ENCODE data around the gene TMEM18. TPM values are rescaled to one million over a fixed set of nuclear protein-coding genes. Genes with fewer than 3 reads are reported as not detected.

TMEM18 gene
- total and polyA plus RNA-seq, 2 experiments from 2014 or later = 35.4 to 47.1 TPM

DNA sequence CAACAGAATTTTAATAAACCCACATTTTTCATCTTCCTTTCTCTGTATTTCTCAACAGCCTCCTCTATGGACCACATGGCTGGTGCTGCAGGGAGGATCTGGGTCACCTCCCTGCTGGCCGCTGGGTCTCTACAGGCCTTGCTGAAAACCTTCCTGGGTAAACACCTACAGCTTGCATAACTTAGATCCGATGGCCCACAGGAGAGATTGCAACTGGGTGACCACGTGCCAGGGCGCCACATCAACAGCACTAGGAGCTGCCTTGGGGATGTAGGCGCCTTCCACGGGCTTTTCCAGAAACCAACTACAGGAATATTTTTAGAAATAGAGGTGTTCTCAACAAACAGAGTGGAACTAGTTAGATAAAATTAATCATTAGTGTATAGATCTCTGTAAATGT lies 19.4 kb downstream of the TMEM18 start:
- DNase-seq (ENCODE audit: low spot score) = no peak
- no peaks in the 10 kb centered on the region for H3K36me3 ChIP-seq (replicated peaks; ENCODE audit: insufficient read depth, low read depth)
- H4K20me1 ChIP-seq (ENCODE audit: insufficient read depth, poor library complexity, severe bottlenecking) = no peaks in the 10 kb centered on the region
- no peaks in the 10 kb centered on the region for H3K9me3 ChIP-seq (ENCODE audit: low read depth)
- no peak overlapping the region for H2AFZ ChIP-seq
- peaks cover 10% of the 10 kb centered on the region for H3K27me3 ChIP-seq
- no peak overlapping the region for H3K4me3 ChIP-seq
- no peaks in the 10 kb centered on the region for H3K79me2 ChIP-seq
- H3K4me1 ChIP-seq (ENCODE audit: insufficient read depth) = no peaks in the 10 kb centered on the region
- H3K9me2 ChIP-seq (replicated peaks; ENCODE audit: insufficient read depth) = no peaks in the 10 kb centered on the region
- TF ChIP-seq EZH2 (IDR thresholded peaks at IDR 0.05; ENCODE audit: borderline replicate concordance) (no peak), EZH2phosphoT487 (IDR thresholded peaks at IDR 0.05; ENCODE audit: low read depth, severe bottlenecking, unreplicated experiment) (no peak)
- TF ChIP-seq, protein P1, sequence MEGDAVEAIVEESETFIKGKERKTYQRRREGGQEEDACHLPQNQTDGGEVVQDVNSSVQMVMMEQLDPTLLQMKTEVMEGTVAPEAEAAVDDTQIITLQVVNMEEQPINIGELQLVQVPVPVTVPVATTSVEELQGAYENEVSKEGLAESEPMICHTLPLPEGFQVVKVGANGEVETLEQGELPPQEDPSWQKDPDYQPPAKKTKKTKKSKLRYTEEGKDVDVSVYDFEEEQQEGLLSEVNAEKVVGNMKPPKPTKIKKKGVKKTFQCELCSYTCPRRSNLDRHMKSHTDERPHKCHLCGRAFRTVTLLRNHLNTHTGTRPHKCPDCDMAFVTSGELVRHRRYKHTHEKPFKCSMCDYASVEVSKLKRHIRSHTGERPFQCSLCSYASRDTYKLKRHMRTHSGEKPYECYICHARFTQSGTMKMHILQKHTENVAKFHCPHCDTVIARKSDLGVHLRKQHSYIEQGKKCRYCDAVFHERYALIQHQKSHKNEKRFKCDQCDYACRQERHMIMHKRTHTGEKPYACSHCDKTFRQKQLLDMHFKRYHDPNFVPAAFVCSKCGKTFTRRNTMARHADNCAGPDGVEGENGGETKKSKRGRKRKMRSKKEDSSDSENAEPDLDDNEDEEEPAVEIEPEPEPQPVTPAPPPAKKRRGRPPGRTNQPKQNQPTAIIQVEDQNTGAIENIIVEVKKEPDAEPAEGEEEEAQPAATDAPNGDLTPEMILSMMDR (IDR thresholded peaks at IDR 0.05; ENCODE audit: poor library complexity) = no peak
- no peak overlapping the region for H3K27ac ChIP-seq
- no peak overlapping the region for H3K4me2 ChIP-seq
- 83% methylated on average over 6 of the region's 6 CpGs for WGBS (ENCODE audit: low lambda C conversion rate, missing lambda C conversion rate)

DNA sequence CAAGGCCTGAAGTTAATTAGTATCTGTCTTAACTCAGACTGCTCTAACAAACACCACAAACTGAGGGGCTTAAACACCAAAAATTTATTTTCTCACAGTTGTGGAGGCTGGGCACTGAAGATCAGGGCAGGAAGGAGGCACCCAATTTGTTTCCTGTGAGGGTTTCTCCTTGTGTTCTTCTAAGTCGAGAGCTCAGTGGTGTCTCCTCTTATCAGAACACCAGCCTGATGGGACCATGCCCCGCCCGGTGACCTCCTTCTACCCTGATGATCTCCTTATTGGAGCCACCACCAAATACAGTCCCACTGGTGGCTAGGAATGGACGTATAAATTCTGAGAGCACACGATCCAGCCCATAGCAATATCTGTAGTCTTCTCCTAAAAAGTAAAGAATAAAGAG lies 20.5 kb downstream of the TMEM18 start:
- no peak overlapping the region for H2AFZ ChIP-seq
- H3K4me1 ChIP-seq (ENCODE audit: insufficient read depth) = no peaks in the 10 kb centered on the region
- H3K9me3 ChIP-seq (ENCODE audit: low read depth) = no peaks in the 10 kb centered on the region
- no peak overlapping the region for H3K4me3 ChIP-seq
- no peak for TF ChIP-seq EZH2phosphoT487 (IDR thresholded peaks at IDR 0.05; ENCODE audit: low read depth, severe bottlenecking, unreplicated experiment)
- H3K36me3 ChIP-seq (replicated peaks; ENCODE audit: insufficient read depth, low read depth) = no peaks in the 10 kb centered on the region
- H3K9me2 ChIP-seq (replicated peaks; ENCODE audit: insufficient read depth) = no peaks in the 10 kb centered on the region
- H3K4me2 ChIP-seq = no peak overlapping the region
- peaks cover 10% of the 10 kb centered on the region for H3K27me3 ChIP-seq
- DNase-seq (ENCODE audit: low spot score) = no peak
- no peaks in the 10 kb centered on the region for H3K79me2 ChIP-seq
- WGBS (ENCODE audit: low lambda C conversion rate, missing lambda C conversion rate) = 89% methylated on average over 5 of the region's 5 CpGs
- no peak overlapping the region for H3K27ac ChIP-seq
- no peaks in the 10 kb centered on the region for H4K20me1 ChIP-seq (ENCODE audit: insufficient read depth, poor library complexity, severe bottlenecking)

DNA sequence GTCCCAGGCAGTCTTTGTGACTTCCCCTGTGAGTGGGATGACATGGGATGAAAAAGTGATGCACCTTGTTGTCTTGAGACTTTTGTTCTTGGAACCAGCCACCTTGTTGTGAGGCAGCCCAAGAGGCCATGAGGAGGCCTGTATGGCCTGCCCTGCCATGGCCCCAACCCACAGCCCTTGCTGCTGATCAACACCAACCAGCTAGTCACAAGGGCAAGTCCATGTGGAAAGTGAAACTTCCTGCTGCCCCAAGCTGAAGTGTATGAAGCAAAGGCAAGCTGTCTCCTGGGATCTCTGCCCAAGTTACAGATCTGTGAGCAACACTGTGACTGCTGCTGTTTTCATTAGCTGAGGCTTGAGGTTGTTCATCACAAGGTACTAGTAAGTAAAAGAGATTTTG lies 21.6 kb downstream of the TMEM18 start:
- no peaks in the 10 kb centered on the region for H3K9me2 ChIP-seq (replicated peaks; ENCODE audit: insufficient read depth)
- no peak overlapping the region for H3K4me2 ChIP-seq
- H3K36me3 ChIP-seq (replicated peaks; ENCODE audit: insufficient read depth, low read depth) = no peaks in the 10 kb centered on the region
- H4K20me1 ChIP-seq (ENCODE audit: insufficient read depth, poor library complexity, severe bottlenecking) = no peaks in the 10 kb centered on the region
- H3K9me3 ChIP-seq (ENCODE audit: low read depth) = no peaks in the 10 kb centered on the region
- H3K4me3 ChIP-seq = no peak overlapping the region
- TF ChIP-seq EZH2phosphoT487 (IDR thresholded peaks at IDR 0.05; ENCODE audit: low read depth, severe bottlenecking, unreplicated experiment) (no peak), EZH2 (IDR thresholded peaks at IDR 0.05; ENCODE audit: borderline replicate concordance) (no peak)
- TF ChIP-seq, protein P1 (IDR thresholded peaks at IDR 0.05; ENCODE audit: poor library complexity) = no peak
- DNase-seq (ENCODE audit: low spot score) = no peak
- no peaks in the 10 kb centered on the region for H3K79me2 ChIP-seq
- H3K27ac ChIP-seq = no peak overlapping the region
- no peaks in the 10 kb centered on the region for H3K4me1 ChIP-seq (ENCODE audit: insufficient read depth)
- H2AFZ ChIP-seq = no peak overlapping the region
- peaks cover 10% of the 10 kb centered on the region for H3K27me3 ChIP-seq

DNA sequence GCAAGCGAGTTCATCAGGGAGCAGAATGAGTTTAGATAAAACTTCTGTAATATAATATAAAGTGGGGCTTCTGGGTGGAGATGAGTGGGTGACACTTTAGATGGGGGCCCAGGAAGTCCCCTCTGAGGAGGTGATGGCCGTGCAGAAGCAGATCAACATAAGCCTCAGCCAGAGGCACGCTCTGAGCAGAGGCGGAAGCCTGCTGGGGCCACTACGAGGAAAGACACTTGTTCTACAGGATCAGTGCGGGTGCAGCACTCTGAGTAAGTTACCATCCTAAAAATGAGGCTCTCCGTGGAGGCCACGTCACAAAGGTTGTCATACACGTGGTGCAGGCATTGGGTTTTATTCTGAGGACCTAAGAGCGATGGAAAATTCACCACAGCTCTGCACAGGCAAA lies 22.3 kb downstream of the TMEM18 start:
- WGBS (ENCODE audit: low lambda C conversion rate, missing lambda C conversion rate) = 89% methylated on average over 10 of the region's 10 CpGs

More for the DNA sequence above, 22.3 kb downstream of the TMEM18 start:
- TF ChIP-seq EZH2 (IDR thresholded peaks at IDR 0.05; ENCODE audit: borderline replicate concordance) = no peak
- TF ChIP-seq, protein P1 (IDR thresholded peaks at IDR 0.05; ENCODE audit: poor library complexity) = no peak
- no peaks in the 10 kb centered on the region for H3K4me1 ChIP-seq (ENCODE audit: insufficient read depth)
- no peaks in the 10 kb centered on the region for H3K79me2 ChIP-seq
- no peaks in the 10 kb centered on the region for H3K36me3 ChIP-seq (replicated peaks; ENCODE audit: insufficient read depth, low read depth)
- H3K4me2 ChIP-seq = no peak overlapping the region
- no peak overlapping the region for H3K4me3 ChIP-seq
- no peak for DNase-seq (ENCODE audit: low spot score)
- H3K9me3 ChIP-seq (ENCODE audit: low read depth) = no peaks in the 10 kb centered on the region
- peaks cover 3% of the 10 kb centered on the region for H3K27me3 ChIP-seq
- no peaks in the 10 kb centered on the region for H3K9me2 ChIP-seq (replicated peaks; ENCODE audit: insufficient read depth)
- no peak overlapping the region for H3K27ac ChIP-seq
- H4K20me1 ChIP-seq (ENCODE audit: insufficient read depth, poor library complexity, severe bottlenecking) = no peaks in the 10 kb centered on the region
- H2AFZ ChIP-seq = no peak overlapping the region

All from hepatocyte (in vitro differentiated cells).